ENCODE results near the gene PHF21A. TPM values are rescaled to one million over a fixed set of nuclear protein-coding genes. Genes with fewer than 3 reads are reported as not detected.
"Not testable (repeated sequence)": the region's sequence is repeated elsewhere in the genome, so short reads cannot be mapped to it uniquely, and the experiment has no call there.

Gene PHF21A
- total RNA-seq, 2 donors from 2014 or later = 50.3 to 64.3 TPM

- Mint-ChIP-seq H3K9me3 (no peaks in the 10 kb centered on the region), H3K27me3 (peaks cover 0 to 2% of the 10 kb centered on the region in 2 donors), H3K27ac (no peak overlapping the region), H3K4me3 (no peak overlapping the region), H3K36me3 (no peaks in the 10 kb centered on the region), H3K4me1 (ENCODE audit: low read depth in 2 of 2) (no peaks in the 10 kb centered on the region)
- DNase-seq (ENCODE audit: low spot score) (no peak), ATAC-seq (no peak)
Observed at GRCh38 chr11:46133119-46133518, 11.9 kb upstream of the PHF21A start.

- no peak for ATAC-seq
- no peak overlapping the region for H3K27ac Mint-ChIP-seq
- H3K36me3 Mint-ChIP-seq = no peaks in the 10 kb centered on the region
- H3K27me3 Mint-ChIP-seq = no peaks in the 10 kb centered on the region
- no peaks in the 10 kb centered on the region for H3K9me3 Mint-ChIP-seq
- peaks cover 12% of the 10 kb centered on the region in 2 donors for H3K4me1 Mint-ChIP-seq (ENCODE audit: low read depth in 2 of 2)
- no peak overlapping the region for H3K4me3 Mint-ChIP-seq
- DNase-seq (ENCODE audit: low spot score) = no peak
Observed at GRCh38 chr11:46130286-46130940, 9.2 kb upstream of the PHF21A start.

- ATAC-seq = no peak
- Mint-ChIP-seq H3K4me1 (ENCODE audit: low read depth in 2 of 2) (peaks cover 12% of the 10 kb centered on the region in 2 donors), H3K9me3 (no peaks in the 10 kb centered on the region), H3K27ac (peak overlapping the region in 1 of 2 donors; percentile 9), H3K4me3 (no peak overlapping the region), H3K36me3 (no peaks in the 10 kb centered on the region), H3K27me3 (no peaks in the 10 kb centered on the region)
- no peak for DNase-seq (ENCODE audit: low spot score)
Observed at GRCh38 chr11:46129133-46129532, 7.9 kb upstream of the PHF21A start.

GRCh38 chr11:46127150-46127638 lies 5.9 kb upstream of the PHF21A start:
- Mint-ChIP-seq H3K4me1 (ENCODE audit: low read depth in 2 of 2) (peaks cover 15 to 18% of the 10 kb centered on the region in 2 donors), H3K4me3 (peak overlapping the region; percentile 9), H3K9me3 (no peaks in the 10 kb centered on the region), H3K27me3 (no peaks in the 10 kb centered on the region), H3K27ac (peak overlapping the region; percentile 61 to 92), H3K36me3 (no peaks in the 10 kb centered on the region)
- DNase-seq (ENCODE audit: low spot score) (peak; percentile 89), ATAC-seq (peak; percentile 100)

GRCh38 chr11:46125284-46125683 lies 4.0 kb upstream of the PHF21A start:
- no peaks in the 10 kb centered on the region for H3K9me3 Mint-ChIP-seq
- DNase-seq (ENCODE audit: low spot score) (no peak), ATAC-seq (no peak)
- H3K36me3 Mint-ChIP-seq = no peaks in the 10 kb centered on the region
- H3K4me1 Mint-ChIP-seq (ENCODE audit: low read depth in 2 of 2) = peaks cover 15 to 18% of the 10 kb centered on the region in 2 donors
- no peaks in the 10 kb centered on the region for H3K27me3 Mint-ChIP-seq
- H3K4me3 Mint-ChIP-seq = no peak overlapping the region
- H3K27ac Mint-ChIP-seq = no peak overlapping the region

- H3K27ac Mint-ChIP-seq = no peak overlapping the region
- peaks cover 6% of the 10 kb centered on the region for H3K36me3 Mint-ChIP-seq
- H3K9me3 Mint-ChIP-seq = no peaks in the 10 kb centered on the region
- H3K4me3 Mint-ChIP-seq = peak overlapping the region; percentile 52
- no peak for DNase-seq (ENCODE audit: low spot score)
- H3K4me1 Mint-ChIP-seq (ENCODE audit: low read depth in 2 of 2) = peaks cover 30 to 36% of the 10 kb centered on the region in 2 donors
- no peak for ATAC-seq
- no peaks in the 10 kb centered on the region for H3K27me3 Mint-ChIP-seq
Observed at GRCh38 chr11:46122945-46123715, 1.9 kb upstream of the PHF21A start.

- H3K36me3 Mint-ChIP-seq = peaks cover 6% of the 10 kb centered on the region
- H3K4me3 Mint-ChIP-seq = peak overlapping the region; percentile 97
- no peaks in the 10 kb centered on the region for H3K27me3 Mint-ChIP-seq
- H3K4me1 Mint-ChIP-seq (ENCODE audit: low read depth in 2 of 2) = peaks cover 30 to 42% of the 10 kb centered on the region in 2 donors
- DNase-seq (ENCODE audit: low spot score) (peak; percentile 85), ATAC-seq (peak; percentile 68 to 79)
- H3K9me3 Mint-ChIP-seq = no peaks in the 10 kb centered on the region
- peak overlapping the region; percentile 96 for H3K27ac Mint-ChIP-seq
Observed at GRCh38 chr11:46121724-46122477, 647 bp upstream of the PHF21A start.

- ATAC-seq (peak in 1 of 2 donors; percentile 10), DNase-seq (ENCODE audit: low spot score) (no peak)
- H3K4me3 Mint-ChIP-seq = peak overlapping the region; percentile 97
- peaks cover 28 to 43% of the 10 kb centered on the region in 2 donors for H3K4me1 Mint-ChIP-seq (ENCODE audit: low read depth in 2 of 2)
- H3K27ac Mint-ChIP-seq = peak overlapping the region; percentile 96
- H3K27me3 Mint-ChIP-seq = no peaks in the 10 kb centered on the region
- H3K36me3 Mint-ChIP-seq = peaks cover 6% of the 10 kb centered on the region
- H3K9me3 Mint-ChIP-seq = no peaks in the 10 kb centered on the region
Observed at GRCh38 chr11:46120346-46121300, 631 bp downstream of the PHF21A start.

GRCh38 chr11:46119352-46120216 lies 1.7 kb downstream of the PHF21A start:
- ATAC-seq (peak; percentile 50 to 63), DNase-seq (ENCODE audit: low spot score) (peak; percentile 77)
- Mint-ChIP-seq H3K9me3 (no peaks in the 10 kb centered on the region), H3K4me1 (ENCODE audit: low read depth in 2 of 2) (peaks cover 32 to 50% of the 10 kb centered on the region in 2 donors), H3K27me3 (no peaks in the 10 kb centered on the region), H3K4me3 (peak overlapping the region; percentile 97), H3K36me3 (peaks cover 6% of the 10 kb centered on the region), H3K27ac (peak overlapping the region; percentile 96)

GRCh38 chr11:46118702-46119351 lies 2.4 kb downstream of the PHF21A start:
- Mint-ChIP-seq H3K27ac (peak overlapping the region; percentile 96), H3K4me1 (ENCODE audit: low read depth in 2 of 2) (peaks cover 35 to 55% of the 10 kb centered on the region in 2 donors), H3K27me3 (no peaks in the 10 kb centered on the region), H3K36me3 (peaks cover 6% of the 10 kb centered on the region), H3K4me3 (peak overlapping the region; percentile 97), H3K9me3 (no peaks in the 10 kb centered on the region)
- DNase-seq (ENCODE audit: low spot score) = no peak
- no peak for ATAC-seq

GRCh38 chr11:46117842-46118241 lies 3.4 kb downstream of the PHF21A start:
- Mint-ChIP-seq H3K4me1 (ENCODE audit: low read depth in 2 of 2) (peaks cover 36 to 55% of the 10 kb centered on the region in 2 donors), H3K4me3 (peak overlapping the region; percentile 97), H3K9me3 (no peaks in the 10 kb centered on the region), H3K36me3 (peaks cover 6% of the 10 kb centered on the region), H3K27me3 (no peaks in the 10 kb centered on the region), H3K27ac (peak overlapping the region; percentile 96)
- ATAC-seq (no peak), DNase-seq (ENCODE audit: low spot score) (no peak)

GRCh38 chr11:46116712-46117037 lies 4.6 kb downstream of the PHF21A start:
- Mint-ChIP-seq H3K4me1 (ENCODE audit: low read depth in 2 of 2) (peaks cover 36 to 60% of the 10 kb centered on the region in 2 donors), H3K4me3 (peak overlapping the region; percentile 57), H3K27ac (peak overlapping the region; percentile 77 to 96)
- H3K36me3 Mint-ChIP-seq; DNase-seq (ENCODE audit: low spot score); ATAC-seq; H3K9me3 Mint-ChIP-seq; H3K27me3 Mint-ChIP-seq: not testable (repeated sequence)
